DOHH2 (cell line): Measurements from ENCODE around the gene PLXNB3.

Source experiments
- EZH2phosphoT487 ChIP-seq: fragments of 200-600 bp; sonication (generic); IDR thresholded peaks from 2 replicates; pipeline ENCODE4 v1.6.1; 2017; ENCODE audit warnings: borderline replicate concordance, mild to moderate bottlenecking, antibody characterized with exemption, low read length, moderate library complexity, mixed read lengths
- TF ChIP-seq, protein P1 (sequence below): fragments of 200-600 bp; sonication (generic); IDR thresholded peaks from one replicate; pipeline ENCODE4 v1.5.1; 2014; ENCODE audit warnings: antibody characterized with exemption, mild to moderate bottlenecking, low read depth, low read length; ENCODE audit not compliant: poor library complexity, severe bottlenecking

- TF ChIP-seq, protein P1, sequence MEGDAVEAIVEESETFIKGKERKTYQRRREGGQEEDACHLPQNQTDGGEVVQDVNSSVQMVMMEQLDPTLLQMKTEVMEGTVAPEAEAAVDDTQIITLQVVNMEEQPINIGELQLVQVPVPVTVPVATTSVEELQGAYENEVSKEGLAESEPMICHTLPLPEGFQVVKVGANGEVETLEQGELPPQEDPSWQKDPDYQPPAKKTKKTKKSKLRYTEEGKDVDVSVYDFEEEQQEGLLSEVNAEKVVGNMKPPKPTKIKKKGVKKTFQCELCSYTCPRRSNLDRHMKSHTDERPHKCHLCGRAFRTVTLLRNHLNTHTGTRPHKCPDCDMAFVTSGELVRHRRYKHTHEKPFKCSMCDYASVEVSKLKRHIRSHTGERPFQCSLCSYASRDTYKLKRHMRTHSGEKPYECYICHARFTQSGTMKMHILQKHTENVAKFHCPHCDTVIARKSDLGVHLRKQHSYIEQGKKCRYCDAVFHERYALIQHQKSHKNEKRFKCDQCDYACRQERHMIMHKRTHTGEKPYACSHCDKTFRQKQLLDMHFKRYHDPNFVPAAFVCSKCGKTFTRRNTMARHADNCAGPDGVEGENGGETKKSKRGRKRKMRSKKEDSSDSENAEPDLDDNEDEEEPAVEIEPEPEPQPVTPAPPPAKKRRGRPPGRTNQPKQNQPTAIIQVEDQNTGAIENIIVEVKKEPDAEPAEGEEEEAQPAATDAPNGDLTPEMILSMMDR, result no peak
- TF ChIP-seq EZH2phosphoT487, result no peak
Measured at GRCh38 chrX:153731117-153731844, 32.8 kb upstream of the PLXNB3 start.
